Ishikawa (cell line): ENCODE measurements around the gene GSE1.

ENCODE experiments used
- CEBPB ChIP-seq: IDR thresholded peaks from 2 replicates; pipeline ENCODE4 v1.6.1; 2012
- CREB1 ChIP-seq: IDR thresholded peaks from 2 replicates; pipeline ENCODE4 v1.6.1; 2012; ENCODE audit warnings: low read depth
- EGR1 ChIP-seq: IDR thresholded peaks from 2 replicates; pipeline ENCODE4 v1.6.1; 2012
- EP300 ChIP-seq: IDR thresholded peaks from 2 replicates; pipeline ENCODE4 v1.6.1; 2012; ENCODE audit warnings: borderline replicate concordance
- FOXM1 ChIP-seq: IDR thresholded peaks from 2 replicates; pipeline ENCODE4 v1.6.1; 2012; ENCODE audit warnings: low read depth, borderline replicate concordance
- MAX ChIP-seq: IDR thresholded peaks from 2 replicates; pipeline ENCODE4 v1.6.1; 2012
- NFIC ChIP-seq: IDR thresholded peaks from 2 replicates; pipeline ENCODE4 v1.6.1; 2012
- RAD21 ChIP-seq: IDR thresholded peaks from 2 replicates; pipeline ENCODE4 v1.6.1; 2012; ENCODE audit warnings: low read depth
- REST ChIP-seq: IDR thresholded peaks from 2 replicates; pipeline ENCODE4 v1.6.1; 2012; ENCODE audit warnings: low read depth, mild to moderate bottlenecking
- TAF1 ChIP-seq: IDR thresholded peaks from 2 replicates; pipeline ENCODE4 v1.6.1; 2012; ENCODE audit warnings: low read depth, mild to moderate bottlenecking
- TCF12 ChIP-seq: IDR thresholded peaks from 2 replicates; pipeline ENCODE4 v1.6.1; 2012; ENCODE audit warnings: low read depth
- TEAD4 ChIP-seq: IDR thresholded peaks from 2 replicates; pipeline ENCODE4 v1.6.1; 2012
- USF1 ChIP-seq: IDR thresholded peaks from 2 replicates; pipeline ENCODE4 v1.6.1; 2012
- YY1 ChIP-seq: IDR thresholded peaks from 2 replicates; pipeline ENCODE4 v1.6.1; 2012; ENCODE audit warnings: low read depth

- TF ChIP-seq EP300 (no peak), REST (no peak), YY1 (no peak), TCF12 (no peak), MAX (no peak), TAF1 (no peak), USF1 (no peak), CREB1 (no peak), RAD21 (no peak), CEBPB (no peak), NFIC (no peak), FOXM1 (no peak), TEAD4 (no peak), EGR1 (no peak)
Measured at GRCh38 chr16:85718153-85718477, 105.0 kb downstream of the GSE1 start.
